ENCODE results near the gene NRXN3.

DNA sequence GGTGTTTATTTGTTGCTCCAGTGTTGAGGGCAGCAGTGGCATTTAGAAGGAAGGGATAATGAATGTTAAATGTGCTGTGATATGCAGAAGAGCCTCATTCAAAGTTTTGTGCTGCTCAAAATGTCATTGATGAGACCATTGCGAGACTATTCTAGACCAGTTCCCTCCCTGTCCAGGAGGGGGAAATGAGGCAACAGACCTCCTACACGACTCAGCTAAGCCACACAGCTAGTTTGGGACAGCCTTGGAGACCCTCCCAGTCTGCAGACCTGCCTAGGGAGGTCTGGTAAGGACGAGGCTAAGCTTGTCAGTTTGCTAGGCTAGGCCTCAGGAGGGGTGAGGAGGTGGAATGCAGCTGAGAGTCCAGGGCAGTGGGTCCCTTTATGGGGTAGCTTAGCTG lies 116.0 kb downstream of the NRXN3 start:
- TF ChIP-seq, protein P1, sequence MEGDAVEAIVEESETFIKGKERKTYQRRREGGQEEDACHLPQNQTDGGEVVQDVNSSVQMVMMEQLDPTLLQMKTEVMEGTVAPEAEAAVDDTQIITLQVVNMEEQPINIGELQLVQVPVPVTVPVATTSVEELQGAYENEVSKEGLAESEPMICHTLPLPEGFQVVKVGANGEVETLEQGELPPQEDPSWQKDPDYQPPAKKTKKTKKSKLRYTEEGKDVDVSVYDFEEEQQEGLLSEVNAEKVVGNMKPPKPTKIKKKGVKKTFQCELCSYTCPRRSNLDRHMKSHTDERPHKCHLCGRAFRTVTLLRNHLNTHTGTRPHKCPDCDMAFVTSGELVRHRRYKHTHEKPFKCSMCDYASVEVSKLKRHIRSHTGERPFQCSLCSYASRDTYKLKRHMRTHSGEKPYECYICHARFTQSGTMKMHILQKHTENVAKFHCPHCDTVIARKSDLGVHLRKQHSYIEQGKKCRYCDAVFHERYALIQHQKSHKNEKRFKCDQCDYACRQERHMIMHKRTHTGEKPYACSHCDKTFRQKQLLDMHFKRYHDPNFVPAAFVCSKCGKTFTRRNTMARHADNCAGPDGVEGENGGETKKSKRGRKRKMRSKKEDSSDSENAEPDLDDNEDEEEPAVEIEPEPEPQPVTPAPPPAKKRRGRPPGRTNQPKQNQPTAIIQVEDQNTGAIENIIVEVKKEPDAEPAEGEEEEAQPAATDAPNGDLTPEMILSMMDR (tag by site-specific recombination; IDR thresholded peaks at IDR 0.05): no peak
- TF ChIP-seq ATF2 (tag by site-specific recombination; IDR thresholded peaks at IDR 0.05; ENCODE audit: low read depth): no peak
- TF ChIP-seq, protein P2, sequence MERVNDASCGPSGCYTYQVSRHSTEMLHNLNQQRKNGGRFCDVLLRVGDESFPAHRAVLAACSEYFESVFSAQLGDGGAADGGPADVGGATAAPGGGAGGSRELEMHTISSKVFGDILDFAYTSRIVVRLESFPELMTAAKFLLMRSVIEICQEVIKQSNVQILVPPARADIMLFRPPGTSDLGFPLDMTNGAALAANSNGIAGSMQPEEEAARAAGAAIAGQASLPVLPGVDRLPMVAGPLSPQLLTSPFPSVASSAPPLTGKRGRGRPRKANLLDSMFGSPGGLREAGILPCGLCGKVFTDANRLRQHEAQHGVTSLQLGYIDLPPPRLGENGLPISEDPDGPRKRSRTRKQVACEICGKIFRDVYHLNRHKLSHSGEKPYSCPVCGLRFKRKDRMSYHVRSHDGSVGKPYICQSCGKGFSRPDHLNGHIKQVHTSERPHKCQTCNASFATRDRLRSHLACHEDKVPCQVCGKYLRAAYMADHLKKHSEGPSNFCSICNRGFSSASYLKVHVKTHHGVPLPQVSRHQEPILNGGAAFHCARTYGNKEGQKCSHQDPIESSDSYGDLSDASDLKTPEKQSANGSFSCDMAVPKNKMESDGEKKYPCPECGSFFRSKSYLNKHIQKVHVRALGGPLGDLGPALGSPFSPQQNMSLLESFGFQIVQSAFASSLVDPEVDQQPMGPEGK (tag by site-specific recombination; IDR thresholded peaks at IDR 0.05): no peak
- no peak for TF ChIP-seq ZBTB10 (tag by site-specific recombination; IDR thresholded peaks at IDR 0.05)
- no peak for TF ChIP-seq ZFP41 (tag by site-specific recombination; IDR thresholded peaks at IDR 0.05; ENCODE audit: borderline replicate concordance)
- no peak for TF ChIP-seq ZNF324 (tag by site-specific recombination; IDR thresholded peaks at IDR 0.05)
- TF ChIP-seq ELK4 (IDR thresholded peaks at IDR 0.05; ENCODE audit: borderline replicate concordance, low read depth, low read length): no peak
- no peak for TF ChIP-seq ZNF121 (tag by site-specific recombination; IDR thresholded peaks at IDR 0.05)
- TF ChIP-seq ZNF280C (tag by site-specific recombination; IDR thresholded peaks at IDR 0.05): no peak
- no peak for TF ChIP-seq ZNF792 (tag by site-specific recombination; IDR thresholded peaks at IDR 0.05)
- TF ChIP-seq, protein P3, sequence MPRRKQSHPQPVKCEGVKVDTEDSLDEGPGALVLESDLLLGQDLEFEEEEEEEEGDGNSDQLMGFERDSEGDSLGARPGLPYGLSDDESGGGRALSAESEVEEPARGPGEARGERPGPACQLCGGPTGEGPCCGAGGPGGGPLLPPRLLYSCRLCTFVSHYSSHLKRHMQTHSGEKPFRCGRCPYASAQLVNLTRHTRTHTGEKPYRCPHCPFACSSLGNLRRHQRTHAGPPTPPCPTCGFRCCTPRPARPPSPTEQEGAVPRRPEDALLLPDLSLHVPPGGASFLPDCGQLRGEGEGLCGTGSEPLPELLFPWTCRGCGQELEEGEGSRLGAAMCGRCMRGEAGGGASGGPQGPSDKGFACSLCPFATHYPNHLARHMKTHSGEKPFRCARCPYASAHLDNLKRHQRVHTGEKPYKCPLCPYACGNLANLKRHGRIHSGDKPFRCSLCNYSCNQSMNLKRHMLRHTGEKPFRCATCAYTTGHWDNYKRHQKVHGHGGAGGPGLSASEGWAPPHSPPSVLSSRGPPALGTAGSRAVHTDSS (tag by site-specific recombination; IDR thresholded peaks at IDR 0.05): no peak
- no peak for TF ChIP-seq ZSCAN4 (tag by site-specific recombination; IDR thresholded peaks at IDR 0.05)
